Mesenteric fat pad (tissue), 1 donor: ENCODE measurements around the gene AFG3L2. TPM values are rescaled to one million over a fixed set of nuclear protein-coding genes. Genes with fewer than 3 reads are reported as not detected.

Experiments
- DNase-seq: peaks from one replicate; pipeline ENCODE4 v3.0.0-alpha.2; 2020; ENCODE audit warnings: low spot score
- total RNA-seq: library from RNA; stranded (reverse); fragmentation: NEBNext Ultra II Directional; extraction: Animal tissue kit (Norgen Biotek cat#: 25700); gene quantifications from one replicate; pipeline ENCODE4 v1.2.1, GENCODE V29; 2021
- donor health status: DM: yes; HTN: yes; CAD: no.

Gene AFG3L2
- total RNA-seq, 1 donor from 2014 or later: 44.8 TPM

GRCh38 chr18:12305930-12306629, 70.9 kb downstream of the AFG3L2 start:
- DNase-seq: no peak

- no peak for DNase-seq
Observed at GRCh38 chr18:12305211-12305610, 71.8 kb downstream of the AFG3L2 start.

- DNase-seq: no peak
Observed at GRCh38 chr18:12304351-12305210, 72.4 kb downstream of the AFG3L2 start.

GRCh38 chr18:12302391-12303147, 74.5 kb downstream of the AFG3L2 start:
- DNase-seq: no peak

GRCh38 chr18:12301263-12302005, 75.6 kb downstream of the AFG3L2 start:
- no peak for DNase-seq

- no peak for DNase-seq
Observed at GRCh38 chr18:12299862-12300261, 77.2 kb downstream of the AFG3L2 start.

GRCh38 chr18:12296457-12296856, 80.6 kb downstream of the AFG3L2 start:
- no peak for DNase-seq

- no peak for DNase-seq
Observed at GRCh38 chr18:12296087-12296403, 81.0 kb downstream of the AFG3L2 start.

- no peak for DNase-seq
Observed at GRCh38 chr18:12295389-12296086, 81.5 kb downstream of the AFG3L2 start.

- no peak for DNase-seq
Observed at GRCh38 chr18:12293831-12294230, 83.2 kb downstream of the AFG3L2 start.

- no peak for DNase-seq
Observed at GRCh38 chr18:12291690-12292089, 85.3 kb downstream of the AFG3L2 start.

GRCh38 chr18:12291161-12291560, 85.9 kb downstream of the AFG3L2 start:
- DNase-seq: no peak

GRCh38 chr18:12290086-12290485, 86.9 kb downstream of the AFG3L2 start:
- DNase-seq: no peak

GRCh38 chr18:12288403-12288755, 88.6 kb downstream of the AFG3L2 start:
- DNase-seq: no peak

- DNase-seq: no peak
Observed at GRCh38 chr18:12287684-12288402, 89.2 kb downstream of the AFG3L2 start.

GRCh38 chr18:12287131-12287681, 89.8 kb downstream of the AFG3L2 start:
- DNase-seq: no peak

GRCh38 chr18:12283666-12284065, 93.4 kb downstream of the AFG3L2 start:
- DNase-seq: no peak

- DNase-seq: no peak
Observed at GRCh38 chr18:12283256-12283655, 93.8 kb downstream of the AFG3L2 start.

GRCh38 chr18:12282442-12283039, 94.5 kb downstream of the AFG3L2 start:
- no peak for DNase-seq
